Frontal cortex (tissue), 4 donors: ENCODE data around the gene IQCN. TPM values are rescaled to one million over a fixed set of nuclear protein-coding genes. Genes with fewer than 3 reads are reported as not detected.

Experiments
- DNase-seq, 2 donors: peaks; one replicate each; pipeline ENCODE4 v3.0.0; 2012; ENCODE audit warnings: low spot score in 2 of 2
- FAIRE-seq: peaks from 2 replicates; lab custom pipeline; 2012; peaks lifted over from hg19 to GRCh38; lab: Jason Lieb, UNC
- total RNA-seq: library from RNA; depleted of rRNA; stranded (reverse); fragments of >200 nt; gene quantifications from one replicate; pipeline ENCODE4 v1.2.3, GENCODE V29; 2014
- donor health status: control.
- donor health status: control.
- donor health status: control.

IQCN gene
- total RNA-seq, 1 donor from 2014 or later: 0.41 TPM

DNA sequence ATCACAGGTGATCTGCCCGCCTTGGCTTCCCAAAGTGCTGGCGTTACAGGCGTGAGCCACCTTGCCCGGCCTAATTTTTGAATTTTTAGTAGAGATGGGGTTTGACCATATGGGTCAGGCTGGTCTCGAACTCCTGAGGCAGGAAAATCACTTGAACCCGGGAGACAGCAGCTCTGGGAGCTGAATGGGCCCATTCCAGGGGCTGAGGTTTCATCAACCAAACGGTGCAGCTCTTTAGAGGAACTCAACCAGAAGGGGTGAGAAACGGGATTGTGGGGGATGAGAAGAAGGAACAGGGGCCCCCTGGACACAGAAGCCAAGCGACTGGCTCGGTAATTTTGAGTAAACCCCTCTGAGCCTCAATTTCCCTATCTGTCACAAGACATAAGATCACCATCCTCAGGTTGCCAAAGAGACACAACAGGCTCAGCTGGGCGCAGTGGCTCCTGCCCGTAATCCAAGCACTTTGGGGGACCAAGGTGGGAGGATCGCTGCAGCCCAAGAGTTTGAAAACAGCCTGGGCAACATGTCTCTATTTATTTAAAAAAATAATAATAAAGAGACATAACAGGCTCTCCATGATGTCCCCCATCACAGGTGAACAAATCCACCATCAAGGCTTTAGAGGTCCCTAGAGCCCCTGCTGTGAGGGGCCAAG, 562 bp downstream of the IQCN start:
- FAIRE-seq (no peak), DNase-seq (no peak)

DNA sequence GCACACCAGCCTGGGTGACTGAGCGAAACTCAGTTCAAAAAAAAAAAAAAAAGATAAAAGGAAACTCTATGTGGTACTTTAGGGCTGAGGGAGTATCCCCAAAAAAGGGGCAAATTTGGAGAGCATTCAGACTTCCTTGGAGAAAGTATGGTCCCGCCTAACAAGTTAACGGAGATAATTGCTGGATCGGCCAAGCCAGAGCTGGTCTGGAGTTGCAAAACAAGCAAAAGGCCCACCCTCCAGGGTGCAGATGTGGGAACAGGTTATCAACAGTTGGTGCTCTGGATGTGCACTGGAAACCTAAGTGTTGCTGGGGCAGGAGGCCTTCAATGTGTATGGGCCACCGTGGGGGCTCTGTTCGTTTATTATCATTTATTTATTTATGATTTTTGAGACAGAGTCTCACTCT, 2.8 kb downstream of the IQCN start:
- DNase-seq: no peak
- FAIRE-seq: no peak

DNA sequence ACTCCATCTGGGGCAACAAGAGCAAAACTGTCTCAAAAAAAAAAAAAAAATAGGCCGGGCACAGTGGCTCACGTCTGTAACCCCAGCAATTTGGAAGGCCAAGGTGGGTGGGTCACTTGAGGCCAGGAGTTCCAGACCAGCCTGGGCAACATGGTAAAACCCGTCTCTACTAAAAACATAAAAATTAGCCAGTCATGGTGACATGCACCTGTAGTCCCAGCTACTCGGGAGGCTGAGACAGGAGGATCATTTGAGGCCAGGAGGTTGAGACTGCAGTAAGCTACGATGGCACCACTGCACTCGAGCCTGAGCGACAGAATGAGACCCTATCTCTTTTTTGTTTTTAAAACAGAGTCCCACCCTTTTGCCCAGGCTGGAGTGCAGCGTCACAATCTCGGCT, 3.9 kb downstream of the IQCN start:
- FAIRE-seq (no peak), DNase-seq (no peak)

DNA sequence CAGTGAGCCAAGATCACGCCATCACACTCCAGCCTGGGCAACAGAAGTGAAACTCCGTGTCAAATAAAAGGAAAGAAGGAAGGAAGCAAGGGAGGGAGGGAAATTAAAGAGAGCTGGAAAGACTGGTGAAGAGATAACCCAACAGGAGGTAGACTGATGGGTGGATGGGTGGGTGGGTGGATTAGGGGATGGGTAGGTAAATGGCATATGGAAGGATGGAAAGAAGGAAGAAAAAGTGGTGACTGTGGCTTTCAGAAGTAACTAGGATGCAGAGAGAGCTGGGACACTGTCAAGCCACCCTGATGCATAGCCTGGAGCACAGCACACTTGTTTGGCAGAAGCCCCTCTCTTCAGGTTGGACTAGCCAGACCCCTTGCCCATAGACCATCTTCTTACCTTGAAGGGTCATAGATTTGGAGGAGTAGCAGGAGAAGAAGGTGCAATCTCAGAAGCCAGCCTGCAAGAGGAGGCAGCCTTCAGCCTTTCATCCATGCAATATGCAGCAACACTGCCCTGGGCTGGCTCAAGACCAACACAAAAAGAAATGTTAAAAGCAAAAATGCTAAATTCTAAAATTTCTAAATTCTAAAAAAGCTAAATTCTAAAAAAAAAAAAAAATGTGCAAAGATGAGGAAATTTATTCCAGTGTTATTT, 5.1 kb downstream of the IQCN start:
- no peak for DNase-seq
- FAIRE-seq: no peak

DNA sequence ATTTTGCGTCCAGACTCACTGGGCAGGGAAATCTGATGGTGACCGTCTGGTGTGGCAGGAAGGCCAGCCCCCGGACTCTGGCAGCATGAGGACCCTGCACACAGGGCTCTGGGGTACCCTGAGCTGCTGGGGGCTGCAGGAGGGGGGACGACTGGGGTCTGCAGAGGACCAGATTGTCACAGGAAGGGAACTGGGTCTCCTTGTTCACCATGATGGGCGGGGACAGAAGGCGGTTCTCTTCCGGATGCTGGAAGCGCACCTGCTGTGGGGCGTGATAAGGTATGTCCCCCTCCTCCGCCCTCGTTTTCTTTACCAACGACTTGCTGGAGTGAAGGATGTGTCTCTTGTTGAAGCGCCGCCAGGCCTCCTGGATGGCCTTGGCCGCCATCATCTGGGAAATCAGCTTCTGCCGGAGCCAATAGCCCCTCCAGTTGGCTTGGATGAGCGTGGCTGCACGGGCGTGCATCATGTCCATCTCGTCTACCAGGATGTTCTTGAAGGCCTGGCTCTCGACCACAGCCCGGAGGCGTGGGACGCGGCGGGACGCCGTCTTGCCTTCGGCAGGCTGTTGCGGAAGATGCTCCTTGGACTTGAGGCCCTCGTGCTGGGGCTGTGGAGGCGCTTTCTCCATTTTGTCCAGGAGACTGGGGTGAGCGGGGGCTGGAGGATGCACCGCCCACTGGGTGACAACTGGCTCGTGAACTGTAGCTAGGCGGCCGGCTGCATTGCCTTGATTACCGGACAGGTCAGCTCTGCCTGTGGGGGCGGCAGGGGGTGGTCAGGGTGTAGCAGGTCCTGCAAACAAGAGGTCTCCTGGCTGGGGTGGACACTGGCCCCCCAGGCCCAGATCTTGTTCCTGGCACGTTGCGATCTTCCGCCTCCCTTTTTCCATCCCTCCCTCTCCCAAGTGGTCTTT, 7.2 kb downstream of the IQCN start:
- no peak for FAIRE-seq
- DNase-seq: no peak

DNA sequence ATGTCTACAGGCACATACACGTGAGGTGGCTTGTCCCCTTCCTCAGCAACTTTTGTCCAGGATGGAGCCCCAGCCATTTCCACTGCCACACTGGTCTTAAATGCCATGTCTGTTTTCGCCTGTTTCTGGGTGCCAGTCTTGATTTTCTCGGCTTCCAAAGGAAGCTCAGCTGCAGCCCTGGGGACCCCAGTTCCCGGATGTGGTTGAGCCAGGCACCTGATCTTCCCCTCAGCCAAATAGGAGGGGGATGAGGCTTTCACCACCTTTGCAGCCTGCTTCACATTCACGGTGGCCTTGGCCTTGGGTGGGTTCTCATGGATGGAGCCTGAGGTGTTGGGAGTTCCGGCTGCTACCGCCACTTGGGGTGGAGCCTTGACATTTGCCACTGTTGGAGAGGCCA, 8.7 kb downstream of the IQCN start:
- DNase-seq: no peak
- FAIRE-seq: no peak

DNA sequence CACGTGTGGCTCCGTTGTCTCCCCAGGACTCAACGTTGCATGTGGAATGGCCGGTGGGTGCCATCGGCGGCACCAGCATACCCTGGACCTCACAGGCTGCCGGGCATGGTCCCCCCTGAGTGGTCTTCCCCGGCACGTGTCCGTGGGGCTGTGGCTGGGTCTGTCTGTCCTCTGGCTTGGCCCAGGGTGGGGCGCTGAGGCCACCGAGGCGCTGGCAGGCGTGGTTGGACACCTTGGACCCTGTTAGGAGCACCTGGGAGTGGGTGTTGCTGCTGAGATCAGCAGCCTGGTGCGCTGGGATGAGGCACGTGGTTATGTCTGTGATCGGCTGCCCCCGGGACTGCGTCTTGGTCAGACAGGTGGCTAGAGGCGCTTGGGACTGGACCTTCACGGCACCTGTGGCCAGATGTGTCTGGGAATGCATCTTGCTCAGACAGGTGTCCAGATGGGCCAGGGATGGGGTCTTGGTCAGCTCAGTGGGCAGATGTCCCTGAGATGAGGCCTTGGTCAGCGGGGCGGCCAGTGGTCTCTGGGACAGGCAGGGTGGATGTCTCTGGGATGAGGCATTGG, 9.2 kb downstream of the IQCN start:
- FAIRE-seq (no peak), DNase-seq (no peak)

DNA sequence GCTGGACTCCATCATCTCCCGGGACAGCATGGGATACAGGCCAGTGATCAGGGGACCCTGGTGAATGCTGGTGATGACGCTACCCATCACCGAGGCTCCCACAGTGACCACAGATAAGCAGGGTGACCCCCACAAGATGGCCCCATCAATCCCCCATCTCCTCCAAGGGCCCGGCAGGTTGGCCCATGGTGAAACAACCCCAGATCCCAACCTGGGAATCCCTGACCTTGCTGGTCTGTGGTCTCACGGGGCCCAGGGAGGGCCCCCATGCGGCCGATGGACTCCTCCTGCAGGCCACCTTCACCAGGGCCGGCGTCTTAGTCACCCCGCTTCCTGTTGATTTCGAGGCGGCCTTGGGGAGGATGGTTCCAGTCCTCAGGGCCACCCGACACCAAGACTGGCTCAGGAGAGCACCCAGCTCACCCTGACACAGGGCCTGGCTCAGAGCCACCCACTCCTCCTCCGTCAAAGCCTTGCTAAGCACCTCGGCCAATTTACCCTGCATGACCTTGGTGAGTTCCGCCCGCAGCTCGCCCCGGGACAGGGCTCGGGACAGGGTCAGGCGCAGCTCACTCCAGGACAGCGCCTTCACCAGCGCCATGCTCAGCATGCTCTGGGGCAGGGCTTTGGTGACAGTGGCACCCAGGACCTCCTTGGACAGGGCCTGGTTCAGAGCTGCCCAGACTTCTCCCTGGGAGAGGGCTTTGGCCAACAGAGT, 10.0 kb downstream of the IQCN start:
- no peak for DNase-seq
- FAIRE-seq: no peak

DNA sequence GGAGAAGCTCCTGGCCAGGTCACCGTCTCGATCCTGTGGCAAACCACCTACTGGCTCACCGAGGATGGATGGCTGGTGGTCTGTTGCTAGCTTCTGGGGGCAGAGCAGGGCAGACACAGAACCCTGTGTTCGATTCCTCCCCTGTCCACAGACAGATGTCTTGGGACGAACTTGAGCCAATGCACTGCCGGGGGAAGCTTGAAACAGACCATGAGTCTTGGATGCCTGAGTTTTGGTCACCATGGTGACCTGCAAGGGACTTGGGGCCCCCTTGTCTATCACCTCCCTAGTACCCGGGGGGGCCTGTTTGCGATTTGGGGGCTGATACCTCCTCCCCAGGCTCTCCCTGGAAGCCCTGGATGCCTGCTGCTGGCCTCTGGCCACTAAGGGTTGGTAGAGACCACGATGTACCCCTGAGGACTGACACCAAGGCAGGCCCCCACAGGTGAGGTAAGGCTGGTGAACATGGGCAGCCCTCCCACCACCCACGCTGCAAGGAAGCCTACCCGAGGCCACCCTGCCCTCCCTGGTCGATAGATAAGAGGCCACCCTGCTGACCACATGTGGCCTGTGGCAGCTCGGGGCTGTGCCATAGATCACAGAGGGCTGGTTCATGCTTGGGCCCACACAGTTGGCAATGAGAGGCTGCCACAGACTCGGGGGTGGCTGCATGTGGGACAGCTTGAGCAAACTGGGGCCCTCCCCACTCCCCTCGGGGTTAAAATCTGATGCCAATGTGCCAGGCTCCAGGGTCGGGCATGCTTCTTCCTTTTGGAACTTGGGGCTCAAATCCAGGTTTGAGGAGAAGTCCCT, 10.7 kb downstream of the IQCN start:
- no peak for FAIRE-seq
- DNase-seq: no peak

DNA sequence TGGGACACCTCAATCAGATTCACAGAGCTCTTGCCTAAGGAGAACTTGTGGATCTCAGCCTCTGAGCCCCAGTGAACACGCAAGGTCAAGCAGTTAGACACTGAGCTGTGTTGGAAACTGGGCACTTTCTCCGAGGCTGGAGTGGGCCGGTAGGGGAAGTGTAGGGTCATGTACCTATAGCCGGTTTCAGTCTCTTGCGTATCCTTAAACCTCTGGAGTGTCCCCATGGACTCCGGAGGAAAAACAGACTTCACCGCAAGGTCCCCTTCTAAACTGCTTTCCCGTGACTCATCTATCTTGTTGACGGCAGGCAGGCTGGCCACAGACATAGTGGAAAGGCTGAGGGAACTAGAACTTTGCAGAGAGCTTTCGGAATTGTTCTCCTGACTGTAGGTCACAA, 11.3 kb downstream of the IQCN start:
- FAIRE-seq (no peak), DNase-seq (no peak)

DNA sequence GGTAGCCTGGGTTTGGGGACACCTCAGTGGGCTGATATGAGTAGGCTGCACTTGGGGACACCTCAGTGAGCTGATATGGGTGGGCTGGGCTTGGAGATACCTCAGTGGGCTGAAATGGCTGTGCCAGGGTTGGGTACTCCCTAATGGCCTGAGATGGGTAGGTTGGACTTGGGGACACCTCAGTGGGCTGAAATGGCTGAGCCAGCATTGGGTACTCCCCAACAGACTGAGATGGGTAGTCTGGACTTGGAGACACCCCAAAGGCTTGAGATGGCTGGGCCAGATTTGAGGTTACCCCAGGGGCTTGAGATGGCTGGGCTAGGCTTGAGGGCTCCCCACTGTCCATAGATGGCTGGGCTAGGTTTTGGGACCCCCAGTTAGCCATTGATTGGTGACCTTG, 12.1 kb downstream of the IQCN start:
- DNase-seq: no peak
- no peak for FAIRE-seq

DNA sequence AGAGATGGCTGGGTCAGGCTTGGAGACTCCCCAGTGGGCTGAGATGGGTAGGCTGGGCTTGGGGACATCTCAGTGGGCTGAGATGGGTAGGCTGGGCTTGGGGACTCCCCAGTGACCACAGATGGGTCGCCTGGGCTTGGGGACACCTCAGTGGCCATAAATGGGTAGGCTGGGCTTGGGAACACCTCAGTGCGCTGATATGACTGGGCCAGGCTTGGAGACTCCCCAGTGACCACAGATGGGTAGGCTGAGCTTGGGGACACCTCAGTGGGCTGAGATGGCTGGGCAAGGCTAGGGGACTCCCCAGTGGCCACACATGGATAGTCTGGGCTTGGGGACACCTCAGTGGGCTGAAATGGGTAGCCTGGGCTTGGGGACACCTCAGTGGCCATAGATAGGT, 12.8 kb downstream of the IQCN start:
- FAIRE-seq (no peak), DNase-seq (no peak)

DNA sequence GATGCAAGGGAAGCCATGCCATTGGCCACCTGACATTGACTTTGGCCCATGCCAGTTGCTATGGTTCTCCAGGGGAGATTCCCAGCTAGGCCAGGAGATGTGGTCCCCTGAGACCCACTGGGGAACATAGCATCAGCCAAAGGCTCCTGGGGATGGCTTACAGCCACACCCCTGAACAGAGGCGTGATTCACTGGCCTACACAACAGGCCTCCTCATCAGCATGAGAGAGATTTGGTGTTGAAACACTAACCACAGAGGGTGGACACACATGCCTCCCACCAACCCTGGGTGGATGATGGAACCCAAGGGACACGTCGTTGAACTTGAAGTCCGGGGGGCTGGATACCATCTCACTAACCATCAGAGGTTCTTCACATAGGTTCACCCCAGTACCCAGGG, 14.4 kb downstream of the IQCN start:
- FAIRE-seq: no peak

DNA sequence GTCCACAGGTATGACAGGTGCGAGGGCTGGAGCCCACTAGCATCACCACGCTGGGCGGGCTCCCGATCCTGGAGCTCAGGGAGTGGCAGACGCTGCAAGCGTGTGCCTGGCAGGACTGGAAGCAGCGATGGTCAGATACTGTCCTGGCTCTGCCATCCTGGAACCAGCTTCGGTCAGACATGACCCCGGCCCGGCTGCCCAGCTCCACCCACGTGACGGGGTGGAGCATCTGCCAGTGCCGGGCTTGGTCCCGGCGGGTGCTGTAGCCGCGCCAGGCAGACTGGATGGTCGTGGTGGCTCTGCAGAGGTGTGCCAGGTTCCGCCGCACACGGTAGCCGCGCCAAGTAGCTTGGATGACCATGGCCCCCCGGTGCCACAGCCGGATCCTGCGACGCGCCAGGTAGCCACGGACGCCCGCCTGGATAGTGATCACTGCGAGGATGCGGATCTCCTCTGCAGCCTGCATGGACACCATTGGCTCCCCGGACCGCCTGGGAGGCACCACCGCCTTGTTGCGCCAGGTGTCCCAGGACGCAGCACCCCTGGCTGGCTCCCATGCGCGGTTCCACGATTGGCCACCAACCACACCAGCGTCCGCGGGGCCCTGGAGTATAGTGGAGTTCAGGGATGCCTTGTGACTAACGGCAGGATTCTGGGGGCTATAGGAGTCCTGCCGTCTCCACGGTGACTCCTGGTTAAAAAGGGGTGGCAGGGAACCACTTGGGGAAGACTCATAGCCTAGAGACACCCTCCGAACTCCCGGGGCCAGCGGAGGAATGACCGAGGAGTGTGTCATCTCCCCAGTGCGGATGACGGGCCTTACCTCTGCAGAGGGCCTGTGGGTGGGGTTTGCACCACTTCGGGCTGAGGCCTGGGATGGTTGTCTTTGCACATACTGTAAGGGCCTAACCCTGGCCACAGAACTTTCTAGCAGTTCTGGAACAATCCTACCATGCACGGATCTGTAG, 16.5 kb downstream of the IQCN start:
- no peak for FAIRE-seq
- no peak for DNase-seq

More for the DNA sequence above, 14.4 kb downstream of the IQCN start:
- no peak for DNase-seq

DNA sequence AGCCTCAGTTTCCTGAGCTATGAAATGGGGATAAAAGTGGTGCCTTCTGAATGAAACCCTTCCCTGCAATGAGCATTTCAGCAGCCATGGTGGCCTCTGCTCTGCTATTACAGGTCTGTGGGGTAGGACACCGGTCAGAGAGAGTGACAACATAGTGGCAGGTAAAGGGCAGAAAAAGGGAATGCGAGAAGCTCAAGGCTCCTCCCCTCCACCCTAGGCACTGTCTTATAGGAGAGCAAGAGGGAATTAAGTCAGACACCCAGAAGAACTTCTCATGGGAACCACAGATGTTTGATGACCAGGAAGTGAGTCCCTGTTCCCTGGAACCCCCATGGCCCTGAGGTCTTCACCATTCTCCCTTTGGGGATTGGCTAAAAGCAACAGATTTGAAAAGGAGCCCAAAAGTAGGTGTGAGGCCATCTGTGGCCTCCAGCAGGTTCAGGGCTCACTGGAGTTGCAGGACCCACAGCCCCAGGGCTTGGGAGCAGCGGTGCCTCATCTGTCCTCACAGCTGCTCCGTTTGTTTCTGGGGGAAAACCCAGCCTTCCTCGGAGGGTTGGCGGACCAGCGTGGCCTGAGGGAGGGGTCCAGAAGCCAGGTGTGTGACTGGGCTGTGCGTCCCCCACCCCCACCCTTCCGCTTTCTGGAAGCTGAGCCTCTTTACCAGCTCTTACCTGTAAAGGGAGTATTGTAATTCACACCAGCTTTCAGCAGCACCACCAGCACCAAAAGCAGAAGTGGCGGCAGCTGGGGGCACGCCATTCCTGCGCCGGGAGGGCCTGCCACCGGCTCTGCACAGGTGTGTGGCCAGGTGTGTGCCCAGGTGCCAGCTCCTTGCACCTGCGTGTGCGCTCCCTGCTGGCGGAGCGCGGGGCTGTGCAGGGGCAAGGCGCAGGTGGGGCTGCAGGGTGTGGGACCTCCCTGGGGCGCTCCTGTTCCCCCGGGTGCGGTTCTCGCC, 19.4 kb downstream of the IQCN start:
- FAIRE-seq: no peak
- no peak for DNase-seq

DNA sequence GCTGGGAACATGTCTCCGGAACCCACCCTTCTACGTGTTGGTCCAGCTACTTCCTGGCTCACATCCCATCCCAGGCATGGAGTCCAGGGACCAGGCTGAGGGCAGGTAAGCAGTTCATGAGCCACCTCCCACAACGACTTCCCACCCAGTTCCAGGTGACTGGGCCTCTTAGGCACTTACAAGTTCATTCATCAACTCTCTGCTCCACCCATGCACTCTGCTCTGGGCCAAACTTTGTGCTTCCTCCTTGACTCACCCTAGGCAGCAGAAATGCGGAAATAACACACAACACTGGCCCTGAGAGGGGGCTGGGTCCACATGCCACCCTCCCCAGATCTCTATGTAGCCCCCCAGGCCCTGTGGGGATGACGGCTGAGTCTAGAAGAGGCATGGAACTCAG, 20.5 kb downstream of the IQCN start:
- DNase-seq: no peak
- no peak for FAIRE-seq

DNA sequence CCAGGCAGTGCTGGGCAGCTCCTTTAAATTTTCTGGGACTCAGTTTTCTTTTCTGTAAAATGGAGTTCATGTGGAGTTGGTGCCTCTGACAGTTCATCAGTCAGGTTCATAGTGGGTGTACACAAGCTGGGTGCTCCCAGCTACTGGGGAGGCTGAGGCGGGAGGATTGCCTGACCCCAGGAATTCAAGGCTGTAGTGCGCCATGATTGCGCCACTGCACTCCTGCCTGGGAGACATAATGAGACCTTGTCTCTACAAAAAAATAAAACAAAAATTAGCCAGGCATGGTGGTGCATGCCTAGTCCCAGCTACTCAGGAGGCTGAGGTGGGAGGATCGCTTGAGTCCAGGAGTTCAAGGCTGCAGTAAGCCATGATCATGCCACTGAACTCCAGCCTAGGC, 21.1 kb downstream of the IQCN start:
- FAIRE-seq: no peak
- DNase-seq: no peak
